GM19035 (cell line): ENCODE results near the gene PDE11A.

ENCODE experiments used
- ATAC-seq: cut with Tn5 transposase; IDR thresholded peaks from one replicate; pipeline ENCODE4 v1.9.1; 2021; ENCODE audit not compliant: unreplicated experiment

The PDE11A gene

DNA sequence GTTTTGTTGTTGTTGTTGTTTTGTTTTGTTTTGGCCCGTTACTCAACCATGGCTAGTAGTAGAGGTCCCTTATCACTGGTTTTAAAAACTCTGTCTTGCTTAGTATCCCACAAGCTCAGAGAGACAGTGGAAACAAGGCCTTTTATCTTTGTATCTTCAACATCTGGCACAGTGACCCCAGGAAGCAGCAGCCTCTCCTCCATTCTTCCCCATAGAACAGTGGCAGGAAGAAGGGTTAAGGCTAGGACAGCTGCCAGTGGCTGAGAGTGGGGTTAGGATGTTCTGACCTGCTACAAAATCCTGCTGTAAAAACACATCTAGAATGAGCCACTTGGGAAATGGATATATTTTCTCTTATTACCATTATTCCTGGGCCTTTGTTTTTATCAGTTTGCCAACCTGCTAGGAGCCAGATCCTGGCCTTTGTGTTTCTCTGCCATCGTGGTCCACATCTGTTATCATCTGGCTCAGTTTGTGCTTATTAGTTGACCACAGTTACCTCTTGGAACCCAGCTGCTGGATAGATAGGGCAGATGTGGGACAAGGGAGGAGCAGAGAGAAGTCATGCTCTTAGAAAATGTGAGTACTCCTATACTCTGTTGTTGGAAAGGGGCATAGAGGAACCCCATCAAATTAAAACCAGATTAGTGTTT lies 433.2 kb downstream of the PDE11A start:
- no peak for ATAC-seq

DNA sequence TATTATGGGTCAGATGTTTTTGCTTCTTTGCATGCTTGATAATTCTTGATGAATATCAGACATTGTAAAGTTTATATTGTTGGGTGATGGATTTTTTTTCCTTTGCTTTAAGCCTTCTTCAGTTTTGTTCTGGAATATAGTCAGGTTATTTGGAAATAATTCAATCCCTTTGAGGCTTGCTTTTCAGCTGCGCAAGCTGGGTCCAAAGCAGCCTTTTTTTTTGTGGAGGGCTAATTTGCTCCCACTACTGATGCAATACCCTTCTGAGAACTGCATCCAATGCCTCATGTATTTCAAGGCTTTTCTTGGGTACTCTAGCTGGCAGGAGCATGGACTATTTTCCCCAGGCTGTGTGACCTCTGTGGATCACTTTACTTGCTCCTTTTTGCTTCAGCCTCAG lies 434.1 kb downstream of the PDE11A start:
- no peak for ATAC-seq

DNA sequence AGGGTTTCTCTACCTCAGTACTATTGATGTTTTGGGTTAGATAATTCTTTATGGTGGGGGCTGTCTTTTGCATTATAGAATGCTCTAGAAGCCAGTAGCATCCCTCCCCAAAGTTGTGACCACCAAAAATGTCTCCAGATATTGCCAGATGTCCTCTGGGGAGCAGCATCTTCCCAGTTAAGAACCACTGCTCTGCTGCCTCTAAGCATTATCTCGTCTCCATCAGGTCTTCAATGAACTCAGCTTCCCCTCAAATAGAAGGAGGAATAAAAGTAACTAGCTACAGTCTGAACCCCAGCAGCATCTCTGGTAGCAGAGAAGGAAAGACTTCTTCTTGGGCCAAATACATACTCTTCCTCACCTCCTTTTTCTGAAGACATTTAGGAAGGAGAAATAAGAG lies 435.9 kb downstream of the PDE11A start:
- ATAC-seq, result no peak

DNA sequence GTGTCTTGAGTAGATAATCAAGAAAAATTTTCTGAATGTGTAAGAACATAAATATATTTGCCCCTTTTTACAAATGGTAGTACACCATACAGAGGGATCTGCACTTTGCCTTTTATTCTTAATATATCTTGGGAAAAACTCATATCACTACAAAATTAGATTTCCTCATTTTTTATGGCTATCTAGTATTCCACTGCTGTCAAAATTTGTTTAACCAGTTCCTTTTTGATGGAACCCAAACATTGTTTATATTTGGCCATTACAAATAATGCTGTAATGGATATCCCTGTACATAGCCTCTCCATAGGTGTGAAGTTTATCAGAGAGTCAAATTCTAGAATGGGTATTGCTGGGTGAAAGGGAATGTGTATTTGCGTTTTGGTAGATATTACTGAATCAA lies 436.9 kb downstream of the PDE11A start:
- ATAC-seq, result no peak

DNA sequence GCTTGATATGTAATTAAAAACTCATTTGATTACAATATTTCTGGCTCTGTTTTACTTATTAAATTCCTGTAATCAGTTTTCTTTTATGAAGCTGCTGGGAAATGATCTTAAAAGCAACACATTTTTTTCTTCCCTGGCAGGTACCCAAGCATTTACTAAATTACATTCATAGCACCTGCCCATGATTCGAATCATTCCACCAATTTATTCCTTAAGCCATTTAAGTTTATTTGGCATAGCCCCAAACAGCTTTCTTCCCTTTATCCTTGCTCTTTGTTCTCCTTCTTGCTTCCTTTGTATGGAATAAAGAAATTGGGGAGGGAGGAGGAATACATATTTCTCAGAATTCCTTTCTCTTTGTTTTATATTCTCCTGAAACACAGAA lies 438.7 kb downstream of the PDE11A start:
- no peak for ATAC-seq

DNA sequence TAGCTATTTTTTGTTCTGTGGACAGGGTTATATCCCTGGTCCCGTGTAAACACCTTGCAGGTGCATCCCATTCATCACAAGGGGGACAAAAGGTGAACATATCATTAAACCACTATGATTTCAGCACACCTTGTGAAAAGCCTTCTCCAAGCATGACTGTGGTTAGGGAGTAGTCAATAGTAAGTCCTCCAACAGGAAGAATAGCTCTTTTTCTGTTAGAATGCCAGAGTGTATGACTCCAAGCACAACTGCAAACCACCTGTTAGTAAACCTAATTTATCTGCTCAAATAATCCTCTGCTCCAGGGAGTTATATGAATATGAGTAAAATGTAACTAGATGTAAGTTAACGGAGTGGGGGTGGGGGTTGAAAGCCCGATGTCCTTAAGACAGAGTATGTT lies 439.5 kb downstream of the PDE11A start:
- no peak for ATAC-seq

DNA sequence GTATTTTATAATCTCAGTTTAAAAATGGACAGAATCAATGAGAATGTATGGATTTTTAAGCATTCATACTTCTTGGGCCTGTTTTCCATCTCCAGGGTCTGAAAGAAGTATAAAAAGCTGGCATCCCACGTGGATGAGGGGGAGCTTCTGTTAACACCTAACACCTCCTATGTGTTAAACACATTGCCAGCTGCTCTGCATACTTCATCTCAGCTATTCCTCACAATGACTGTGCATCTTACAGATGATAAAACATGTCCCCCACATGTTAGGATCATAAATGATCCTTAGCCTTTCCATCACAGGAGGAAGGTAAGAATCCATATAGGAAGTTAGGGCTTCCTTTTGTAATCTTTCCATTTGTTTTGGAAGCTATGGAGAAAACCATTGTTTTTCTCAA lies 440.9 kb downstream of the PDE11A start:
- no peak for ATAC-seq

DNA sequence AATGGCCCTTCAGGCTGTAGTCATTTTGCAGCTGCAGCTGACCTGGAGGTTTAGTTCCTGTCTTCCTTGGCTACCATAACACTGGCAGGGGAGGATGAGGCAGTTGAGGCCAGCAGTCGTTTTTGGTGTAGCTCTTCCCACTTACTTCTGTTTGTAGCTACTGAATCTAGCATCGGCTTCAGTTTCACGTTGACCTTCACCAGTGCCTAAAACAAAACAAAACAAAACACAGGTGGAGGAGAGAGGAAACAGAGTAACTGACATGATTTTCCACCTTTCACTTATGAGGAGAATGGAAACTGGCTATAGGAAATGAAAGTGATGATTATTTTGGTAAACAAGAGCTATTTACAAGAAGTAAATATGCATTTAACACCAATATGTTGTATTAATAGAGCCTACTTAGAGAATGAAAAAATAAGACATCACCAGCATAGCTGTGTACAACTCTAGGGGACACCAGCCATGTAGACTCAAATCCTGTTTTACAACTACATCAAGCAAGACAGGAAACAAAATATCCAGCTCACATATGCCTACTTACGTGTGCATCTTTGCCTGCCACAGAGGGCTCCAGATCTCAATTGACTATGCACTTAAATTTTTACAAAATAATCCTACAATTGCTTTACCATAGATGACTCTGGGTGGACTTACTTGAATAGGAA lies 443.1 kb downstream of the PDE11A start:
- no peak for ATAC-seq

DNA sequence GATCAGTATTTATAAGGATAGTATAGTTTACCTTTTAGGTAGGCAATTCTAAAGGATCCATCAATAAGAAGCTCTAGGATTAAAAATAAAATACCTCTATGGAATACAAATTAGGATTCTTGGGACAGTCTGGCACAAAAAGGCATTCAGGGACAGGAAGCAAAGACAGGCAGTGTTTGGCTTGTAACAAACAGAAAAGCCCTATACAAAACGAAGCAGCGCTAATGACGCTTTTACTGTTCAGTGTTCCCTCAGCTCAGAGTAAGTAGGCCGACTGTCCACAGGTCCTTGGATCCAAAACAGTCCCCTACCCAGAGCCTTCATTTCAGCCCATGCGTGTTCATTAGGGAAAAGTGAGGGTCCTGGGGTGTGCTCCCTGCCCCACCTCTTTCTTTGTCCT lies 443.7 kb downstream of the PDE11A start:
- ATAC-seq, result no peak

DNA sequence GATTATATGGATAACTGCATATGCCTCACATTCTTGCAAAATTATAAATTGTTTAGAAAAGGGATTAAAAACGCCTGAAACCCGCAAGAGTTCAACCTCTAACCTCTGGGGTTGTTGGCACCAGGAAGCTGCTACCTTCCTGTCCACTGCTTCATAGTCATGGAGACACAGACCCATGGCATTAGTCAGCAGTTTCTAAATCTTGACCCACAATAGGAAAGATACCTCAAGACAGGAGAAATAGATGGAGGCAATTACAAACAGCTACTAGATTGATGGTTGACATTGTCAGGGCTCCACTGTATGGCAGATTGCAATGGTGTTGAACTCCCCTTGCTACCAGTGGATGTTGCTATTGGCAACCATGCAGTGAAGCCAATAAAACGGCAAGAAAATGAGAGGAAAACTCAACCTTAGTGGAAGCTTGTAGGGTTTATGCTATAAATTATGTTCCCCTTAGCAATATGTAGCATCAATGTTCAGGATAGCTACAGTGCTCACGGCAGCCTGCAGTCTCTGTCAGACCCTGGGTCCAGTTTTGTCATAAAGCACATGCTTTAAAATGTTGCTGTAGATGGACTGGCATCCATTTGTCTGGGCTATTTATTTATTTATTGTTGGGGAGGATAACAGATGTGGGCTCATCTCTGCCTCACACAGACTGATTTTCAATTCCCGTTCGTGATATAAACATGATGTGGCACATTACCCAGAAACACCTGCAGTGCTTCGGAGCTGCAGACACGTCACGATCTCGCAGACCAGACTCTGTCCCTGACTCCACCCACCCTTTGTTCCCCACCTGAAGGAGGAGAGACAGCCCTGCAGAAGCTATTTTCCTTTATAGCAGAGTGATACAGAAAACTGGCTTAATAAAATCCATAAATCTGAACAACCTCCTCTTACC lies 446.6 kb downstream of the PDE11A start:
- ATAC-seq, result no peak

DNA sequence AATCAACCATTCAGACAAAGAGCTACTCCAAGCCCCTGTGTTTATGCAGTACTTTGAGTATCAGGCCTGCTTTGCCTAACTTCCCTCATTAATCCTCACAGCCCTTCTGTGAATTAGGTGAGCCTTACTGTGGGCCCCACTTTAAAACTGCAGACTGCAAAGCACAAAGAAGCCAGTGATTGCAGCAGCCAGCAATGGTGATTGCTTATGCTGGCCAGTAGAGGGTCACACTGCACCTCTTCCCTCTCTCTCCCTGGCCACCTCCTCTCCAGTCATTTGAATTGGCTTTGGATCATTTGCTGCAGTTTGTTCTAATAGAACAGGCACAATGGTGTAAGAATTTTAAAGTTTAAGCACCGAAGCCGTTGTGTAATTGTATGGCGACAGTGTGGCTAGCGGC lies 450.1 kb downstream of the PDE11A start:
- no peak for ATAC-seq

DNA sequence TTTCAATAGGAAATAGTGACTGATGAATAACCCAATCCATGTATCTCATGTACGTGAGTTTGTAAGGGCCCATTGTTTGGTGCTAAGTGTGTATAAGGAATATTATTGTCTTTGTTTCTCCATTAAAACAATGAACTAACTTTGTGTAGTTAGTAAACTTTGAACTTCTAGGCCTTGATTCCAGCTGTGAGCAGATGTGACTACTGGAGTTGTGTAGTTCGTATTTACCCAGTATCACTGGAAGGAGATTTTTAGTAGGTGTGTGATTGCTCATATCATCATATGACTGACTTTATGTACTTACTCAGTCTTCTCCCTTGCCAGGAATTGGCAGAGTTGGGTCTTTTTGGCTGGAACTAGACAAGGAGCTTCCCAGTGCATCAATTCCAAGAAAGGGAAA lies 452.6 kb downstream of the PDE11A start:
- ATAC-seq, result no peak

DNA sequence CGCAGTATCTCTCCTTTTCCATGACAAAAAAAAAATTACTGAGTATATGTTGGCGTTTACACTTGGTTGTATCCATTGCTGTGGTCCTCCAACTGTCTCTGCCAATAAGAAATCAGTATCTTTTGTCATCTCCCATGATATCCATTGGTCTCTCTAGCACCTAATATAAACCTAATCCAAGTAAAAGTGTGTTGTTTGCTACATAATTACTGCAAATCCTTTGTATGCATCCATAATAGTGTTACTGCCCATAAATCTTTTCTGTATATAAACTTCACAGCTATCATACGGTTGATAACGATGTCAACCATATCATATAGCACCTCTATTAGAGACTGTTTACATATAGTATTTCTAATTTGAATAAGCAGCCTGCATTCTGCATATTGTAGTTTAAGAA lies 453.1 kb downstream of the PDE11A start:
- ATAC-seq, result no peak

DNA sequence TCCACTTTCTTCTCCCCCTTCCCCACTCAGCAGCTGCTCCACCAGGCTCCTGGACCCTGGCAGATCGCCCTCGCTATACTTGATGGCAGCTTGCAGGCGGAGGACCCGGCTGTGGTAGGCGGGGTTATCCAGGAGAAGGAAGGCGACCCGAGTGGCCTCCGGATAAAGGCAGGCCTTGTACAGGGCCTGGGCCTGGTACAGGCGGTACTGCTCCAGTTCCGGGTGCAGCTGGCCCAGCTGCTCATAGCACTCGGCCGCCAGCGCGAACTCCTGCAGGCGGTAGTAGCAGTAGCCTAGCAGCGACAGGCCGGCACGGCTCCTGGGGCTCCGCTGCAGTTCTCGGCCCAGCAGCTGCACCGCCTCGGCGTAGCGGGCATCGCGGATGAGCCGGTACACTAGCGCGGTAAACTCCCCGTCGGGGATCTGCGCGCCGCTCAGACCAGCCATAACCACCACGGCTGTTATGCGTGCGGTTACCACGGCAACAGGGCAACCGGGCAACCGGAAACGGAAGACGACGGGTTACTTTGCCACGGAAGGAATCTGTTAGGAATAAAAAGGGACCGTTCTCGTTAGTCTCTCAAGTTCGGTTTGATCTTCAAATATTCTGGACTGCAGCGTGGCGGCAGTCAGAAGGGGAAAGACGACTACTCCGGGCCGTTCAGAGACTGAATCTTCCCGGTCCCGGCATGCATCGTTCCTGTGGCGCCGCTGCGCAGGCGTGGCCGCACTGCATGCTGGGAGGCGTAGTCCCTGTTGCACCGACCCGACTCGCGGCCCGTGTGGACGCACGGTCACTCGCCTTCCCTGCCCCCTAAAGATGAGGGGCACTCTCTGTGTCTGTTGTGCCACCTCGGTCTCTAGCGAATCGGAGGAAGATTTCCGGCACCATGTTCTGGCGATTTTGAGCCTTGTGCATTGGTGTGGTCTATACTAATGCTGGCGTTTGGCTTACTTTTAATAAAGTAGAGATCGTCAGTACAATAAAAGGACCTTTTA lies 454.0 kb downstream of the PDE11A start:
- ATAC-seq, result peak; percentile 97

DNA sequence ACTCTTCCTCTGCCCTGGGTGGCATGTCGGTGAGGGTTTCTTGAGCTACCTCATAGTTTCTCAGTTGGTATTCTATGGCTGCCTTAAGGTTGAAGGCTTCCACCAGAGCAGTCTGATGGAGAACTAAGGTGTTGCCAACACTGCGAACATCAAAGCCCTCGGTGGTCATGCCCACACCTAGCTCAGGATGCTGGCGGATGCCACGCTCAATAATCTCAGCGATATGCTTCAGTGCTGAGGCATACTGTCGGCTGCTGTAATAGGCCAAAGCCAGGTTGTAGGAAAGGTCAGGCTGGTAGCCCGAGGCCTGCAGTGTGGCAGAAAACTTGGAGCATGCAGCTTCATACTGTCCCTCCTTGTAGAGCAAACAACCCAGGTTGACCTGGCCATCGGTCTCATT lies 454.7 kb downstream of the PDE11A start:
- no peak for ATAC-seq

DNA sequence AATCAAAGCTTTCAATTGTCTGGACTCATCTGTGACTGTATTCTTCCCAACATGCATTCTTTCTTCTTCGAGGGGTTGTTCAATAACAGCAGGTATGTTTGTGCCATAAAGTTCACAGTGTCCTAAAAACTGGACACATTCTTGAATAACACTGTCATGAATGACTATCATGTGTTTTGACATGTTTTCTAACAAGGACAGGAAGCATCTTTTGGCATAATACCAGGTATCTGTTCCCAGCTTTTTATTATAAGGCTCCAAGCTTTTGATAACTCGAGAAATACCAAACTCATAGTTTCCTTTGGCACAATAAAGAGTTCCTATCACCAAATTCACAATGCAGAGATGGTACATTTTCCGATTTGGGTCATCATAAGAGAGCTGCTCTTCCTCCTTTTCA lies 455.8 kb downstream of the PDE11A start:
- ATAC-seq, result no peak

DNA sequence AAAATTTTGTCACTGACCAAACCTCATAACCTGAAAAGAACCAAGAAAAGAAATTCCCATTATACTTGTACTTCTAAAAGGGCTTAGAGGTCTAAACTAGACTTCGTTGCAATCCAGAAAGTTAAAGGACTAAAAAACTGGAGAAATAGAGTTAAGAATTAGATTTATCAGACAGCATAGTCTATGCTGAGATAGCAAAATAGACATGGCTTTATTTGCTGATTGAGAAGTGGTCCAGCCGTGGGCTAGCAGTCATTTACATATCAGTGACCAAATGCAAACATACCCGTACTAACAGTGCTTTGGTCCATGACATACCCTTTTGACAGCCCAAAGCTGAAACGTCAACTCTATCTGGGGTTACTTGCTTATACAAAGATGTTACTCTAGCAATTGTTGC lies 456.5 kb downstream of the PDE11A start:
- ATAC-seq, result no peak

DNA sequence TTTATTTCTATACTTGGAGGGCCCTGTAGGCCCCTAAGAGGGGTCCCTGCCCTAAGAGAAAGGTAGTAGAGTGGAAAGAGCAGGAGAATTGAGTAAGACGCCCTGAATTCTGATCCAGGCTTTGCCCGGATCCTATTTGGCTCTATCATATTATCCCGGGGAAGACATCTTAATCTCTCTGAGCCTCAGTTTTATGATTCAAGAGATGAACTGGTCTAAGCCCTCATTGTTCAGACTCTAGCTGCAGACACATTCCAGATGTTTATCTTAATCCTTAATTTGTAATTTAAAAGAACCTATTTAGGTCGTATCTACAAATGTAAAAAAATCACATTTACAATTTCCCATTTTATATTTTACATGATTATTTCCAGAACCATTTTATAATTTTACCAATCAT lies 459.9 kb downstream of the PDE11A start:
- ATAC-seq, result no peak

DNA sequence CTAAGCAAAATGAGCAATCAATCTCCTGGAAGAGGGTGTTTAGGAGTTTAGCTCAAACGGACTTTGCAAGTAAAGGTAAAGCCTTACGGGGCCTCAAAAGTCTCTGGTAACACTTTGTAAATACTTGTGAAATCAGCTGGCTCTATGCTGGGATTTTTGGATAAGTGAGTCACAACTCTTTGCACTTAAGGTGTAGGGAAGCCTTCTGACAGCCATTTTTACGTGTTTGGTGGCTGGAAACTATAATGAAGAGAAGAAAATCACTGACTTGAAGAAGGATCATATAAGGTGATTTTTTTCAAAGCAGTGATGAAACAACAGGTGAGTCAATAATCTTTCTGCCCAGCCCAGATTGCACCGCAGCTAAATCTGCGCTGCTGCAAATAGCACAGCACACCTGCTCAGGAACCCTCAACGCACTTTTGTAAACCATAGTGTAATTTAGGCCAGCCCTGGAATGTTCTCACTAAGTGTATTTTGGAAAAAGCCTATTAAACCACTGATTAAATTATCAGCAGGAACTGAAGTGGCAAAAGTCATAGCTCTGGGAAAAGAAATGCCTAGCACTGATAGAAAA lies 461.2 kb downstream of the PDE11A start:
- ATAC-seq, result no peak

DNA sequence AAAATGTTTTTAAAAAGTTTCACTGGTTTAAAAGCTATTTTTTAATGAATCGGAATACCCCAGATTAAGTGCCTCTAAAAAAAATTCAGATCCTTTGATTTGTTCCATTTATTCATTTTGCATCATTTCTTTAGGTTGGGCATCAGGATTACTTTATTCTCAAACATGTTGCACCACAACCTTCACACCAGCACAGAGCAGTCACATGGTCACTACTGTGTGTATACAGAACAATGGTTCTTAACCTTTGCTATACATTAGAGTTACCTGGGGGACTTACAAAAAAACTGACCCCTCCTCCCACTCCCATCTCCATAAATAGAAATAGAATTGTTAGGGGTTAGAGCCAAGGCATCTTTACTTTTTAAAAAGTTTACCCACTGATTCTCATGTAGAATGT lies 461.8 kb downstream of the PDE11A start:
- no peak for ATAC-seq

DNA sequence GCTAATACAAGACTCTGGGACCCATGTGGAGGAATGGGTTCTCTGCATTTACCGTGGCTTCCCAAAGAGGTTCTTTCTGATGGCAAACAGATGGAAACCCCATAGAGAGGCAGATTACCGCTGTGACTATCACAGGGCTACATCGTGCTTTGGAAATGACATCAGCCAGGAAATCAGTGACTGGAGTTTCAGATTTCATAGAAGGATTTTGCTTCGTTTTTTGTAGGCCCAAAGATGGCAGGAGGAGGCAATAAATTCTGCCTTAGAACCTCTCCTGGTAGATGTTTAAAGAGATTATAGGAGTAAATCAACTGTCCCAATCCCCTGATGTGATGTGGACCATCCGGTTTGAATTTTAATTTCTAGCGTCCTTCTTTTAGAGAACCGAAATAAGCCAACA lies 465.9 kb downstream of the PDE11A start:
- ATAC-seq, result no peak
